Measurements from ENCODE around the gene SERPINB2. TPM values are rescaled to one million over a fixed set of nuclear protein-coding genes. Genes with fewer than 3 reads are reported as not detected.

Gene SERPINB2
- total RNA-seq, 1 donor from 2014 or later, result 2.6 TPM

DNA sequence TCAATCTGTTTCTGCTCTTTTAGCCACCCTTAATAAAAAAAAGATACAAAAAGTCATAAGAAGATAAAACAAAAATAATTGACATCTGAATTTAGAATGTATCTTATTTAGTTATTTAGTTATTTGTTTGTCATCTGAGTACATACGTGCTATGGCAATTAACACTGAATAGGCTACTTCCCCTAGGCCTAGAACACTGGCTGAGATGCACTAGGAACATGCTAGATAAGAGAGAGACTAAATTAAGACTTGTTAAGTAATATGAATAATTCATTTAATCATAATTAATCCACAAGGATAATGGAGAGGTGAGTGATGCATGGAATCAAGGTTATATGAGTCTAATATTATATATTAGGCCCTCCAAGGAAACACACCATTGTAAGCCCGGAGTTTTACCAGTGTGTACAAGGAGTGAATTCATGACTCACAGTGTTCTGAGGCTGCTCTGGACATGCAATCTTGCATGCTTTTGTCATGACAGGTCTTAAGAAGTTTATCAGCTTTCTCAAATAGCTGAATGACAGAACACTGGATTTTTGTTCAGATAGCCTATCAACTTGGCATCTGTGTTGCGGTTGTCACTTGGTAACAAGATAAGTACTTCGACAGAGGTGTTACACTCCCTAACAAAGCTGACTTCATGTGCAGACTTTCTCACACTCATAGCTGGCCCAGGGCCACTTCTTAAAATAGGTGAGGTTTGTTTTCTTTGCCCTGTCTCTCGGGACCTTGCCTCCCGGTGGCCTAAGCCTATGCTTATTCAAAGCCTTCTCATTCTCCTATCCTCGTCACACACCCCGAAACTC, 5.0 kb upstream of the SERPINB2 start:
- DNase-seq (ENCODE audit: low spot score) (no peak), ATAC-seq (no peak)
- intact Hi-C loops (cut with DNase I), result no loop called here

GRCh38 chr18:63883617-63884016, 3.9 kb upstream of the SERPINB2 start:
- ATAC-seq, result no peak
- DNase-seq (ENCODE audit: low spot score), result no peak
- intact Hi-C loops (cut with DNase I), result no loop called here

DNA sequence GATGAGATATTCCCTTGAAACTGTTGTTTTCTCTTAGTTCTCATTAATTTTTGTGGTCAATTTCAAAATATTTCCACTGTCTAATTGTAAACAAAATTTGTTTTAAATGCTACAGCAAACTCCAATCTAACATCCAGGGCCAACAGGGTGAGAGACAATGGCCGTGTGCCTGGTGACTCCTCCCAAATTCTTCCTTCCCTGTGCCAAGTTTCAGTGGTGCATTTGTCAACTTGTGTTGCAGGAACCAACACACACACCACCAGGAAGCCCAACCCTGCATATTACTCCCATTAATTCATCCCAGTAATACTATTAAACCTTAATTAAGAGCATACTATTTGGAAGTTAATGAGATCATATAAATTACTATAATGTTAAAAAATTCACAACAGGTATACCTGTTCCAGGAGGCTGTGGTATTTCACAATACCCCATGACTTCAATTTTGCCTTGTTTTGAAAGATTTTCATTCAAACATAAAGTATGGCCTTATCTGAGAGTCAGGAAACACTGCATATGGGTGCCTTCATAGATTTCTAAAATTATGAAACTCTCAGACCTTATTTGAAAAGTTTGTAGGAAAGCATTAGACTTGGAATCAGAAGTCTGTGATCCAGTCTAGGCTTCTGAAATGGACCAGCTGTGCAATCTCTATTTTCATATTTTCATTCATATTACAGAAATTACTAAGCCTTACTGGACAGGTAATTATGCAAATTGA, 1.1 kb downstream of the SERPINB2 start:
- DNase-seq (ENCODE audit: low spot score) (no peak), ATAC-seq (no peak)
- intact Hi-C loops (cut with DNase I), result no loop called here

- intact Hi-C loops (cut with DNase I), result no loop called here
- ATAC-seq (no peak), DNase-seq (ENCODE audit: low spot score) (no peak)
Measured at GRCh38 chr18:63889626-63890025, 2.1 kb downstream of the SERPINB2 start.

DNA sequence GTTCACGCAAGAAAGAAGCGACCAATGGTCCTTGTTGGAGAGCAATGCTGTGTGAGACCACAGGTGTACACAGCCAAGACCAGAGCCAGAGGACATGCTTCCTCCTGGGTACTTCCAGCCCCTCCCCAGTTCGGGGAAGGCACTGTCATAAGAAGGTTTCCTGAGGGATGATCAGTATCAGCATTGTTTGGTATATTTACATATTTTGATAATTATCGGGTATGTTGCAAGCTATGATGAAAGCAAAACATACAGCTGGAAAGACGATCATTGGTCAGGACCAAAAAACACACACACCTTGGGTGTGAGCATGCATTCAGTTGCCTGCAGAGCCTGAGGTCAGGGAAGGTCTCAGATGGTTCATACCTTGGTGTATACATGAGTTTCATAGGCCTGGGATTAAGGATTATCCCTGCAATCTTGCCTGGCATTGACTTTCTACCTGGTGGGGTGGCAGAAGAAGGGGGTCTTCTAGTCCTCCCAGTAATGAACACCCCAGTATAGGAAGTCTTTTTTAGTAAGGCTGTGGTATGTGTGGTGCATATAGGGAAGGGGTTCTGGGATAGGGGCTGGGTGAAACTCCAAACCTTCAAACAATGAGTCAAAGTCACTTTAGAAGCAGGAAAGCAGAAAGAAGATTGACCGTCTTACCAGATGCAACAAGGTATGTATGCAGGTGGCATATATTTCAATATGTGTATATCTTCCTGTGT, 2.9 kb downstream of the SERPINB2 start:
- no peak for ATAC-seq
- DNase-seq (ENCODE audit: low spot score), result no peak
- intact Hi-C loops (cut with DNase I), result no loop called here

- intact Hi-C loops (cut with DNase I), result no loop called here
- ATAC-seq, result no peak
- DNase-seq (ENCODE audit: low spot score), result no peak
Measured at GRCh38 chr18:63890950-63891304, 3.4 kb downstream of the SERPINB2 start.

DNA sequence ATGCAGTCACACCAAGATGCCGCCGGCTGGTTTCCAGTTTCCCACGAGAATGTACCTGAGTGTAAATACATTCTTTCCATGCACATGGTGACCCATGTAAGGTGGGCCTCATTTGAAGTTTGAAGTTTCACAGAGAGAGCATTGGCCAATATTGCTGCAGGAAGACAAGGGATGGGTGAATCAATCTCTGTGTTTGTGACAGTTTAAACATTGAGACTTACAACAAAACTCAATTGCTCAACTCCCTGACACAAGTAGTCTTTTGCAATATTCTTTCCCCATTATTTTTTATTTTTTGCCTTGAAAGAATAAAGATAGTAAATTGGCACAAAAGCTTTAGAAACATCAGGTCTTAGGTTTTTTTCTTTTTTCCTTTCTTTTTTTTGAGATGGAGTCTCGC, 5.1 kb downstream of the SERPINB2 start:
- DNase-seq (ENCODE audit: low spot score) (no peak), ATAC-seq (no peak)
- intact Hi-C loops (cut with DNase I), result no loop called here

DNA sequence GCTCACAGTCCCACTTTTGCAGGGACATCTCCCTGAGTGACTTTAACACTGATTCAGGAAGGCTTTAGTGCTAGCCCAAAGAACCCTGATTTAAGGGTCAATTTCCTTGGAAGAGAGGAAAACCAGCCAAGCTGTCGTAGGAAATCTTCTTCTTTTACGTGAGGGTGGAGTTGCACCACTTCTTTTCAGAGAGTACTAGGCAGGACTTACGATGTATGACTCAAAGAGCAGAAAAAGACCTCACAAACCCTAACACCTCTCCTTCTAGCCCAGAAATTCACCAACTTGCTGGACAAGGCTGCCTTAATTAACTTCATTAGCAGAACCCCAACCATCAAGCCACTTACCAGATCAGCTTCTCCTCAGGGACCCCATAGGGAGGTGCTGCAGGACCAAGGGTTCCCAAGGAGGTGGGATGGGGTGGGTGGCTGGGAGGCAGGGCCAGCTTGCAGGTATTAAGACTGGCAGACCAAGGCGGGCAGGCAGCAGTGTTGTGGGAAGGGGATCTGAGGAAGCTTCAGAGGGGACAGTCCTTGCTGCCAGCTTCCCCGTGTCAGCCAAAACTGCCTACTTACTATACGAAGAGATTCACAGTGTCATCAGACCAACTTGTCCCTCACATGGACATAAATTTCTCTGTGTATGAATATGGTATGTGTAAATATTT, 6.7 kb downstream of the SERPINB2 start:
- intact Hi-C loops (cut with DNase I), result no loop called here
- DNase-seq (ENCODE audit: low spot score) (no peak), ATAC-seq (no peak)

DNA sequence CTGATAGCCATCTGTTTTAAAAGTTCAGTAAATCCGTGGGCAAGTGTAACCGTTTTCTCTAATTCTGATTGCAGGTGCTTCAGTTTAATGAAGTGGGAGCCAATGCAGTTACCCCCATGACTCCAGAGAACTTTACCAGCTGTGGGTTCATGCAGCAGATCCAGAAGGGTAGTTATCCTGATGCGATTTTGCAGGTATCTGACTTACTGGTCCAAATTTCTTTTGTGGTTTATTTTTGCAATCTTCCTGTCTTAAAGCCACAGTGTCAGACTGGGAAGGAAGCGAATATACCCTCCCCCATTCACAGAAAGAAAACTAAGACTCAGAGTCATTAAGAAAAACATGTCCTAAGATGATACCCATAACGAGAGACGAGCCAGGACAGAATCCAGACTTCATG, 7.7 kb downstream of the SERPINB2 start:
- intact Hi-C loops (cut with DNase I), result no loop called here
- DNase-seq (ENCODE audit: low spot score), result no peak
- no peak for ATAC-seq

DNA sequence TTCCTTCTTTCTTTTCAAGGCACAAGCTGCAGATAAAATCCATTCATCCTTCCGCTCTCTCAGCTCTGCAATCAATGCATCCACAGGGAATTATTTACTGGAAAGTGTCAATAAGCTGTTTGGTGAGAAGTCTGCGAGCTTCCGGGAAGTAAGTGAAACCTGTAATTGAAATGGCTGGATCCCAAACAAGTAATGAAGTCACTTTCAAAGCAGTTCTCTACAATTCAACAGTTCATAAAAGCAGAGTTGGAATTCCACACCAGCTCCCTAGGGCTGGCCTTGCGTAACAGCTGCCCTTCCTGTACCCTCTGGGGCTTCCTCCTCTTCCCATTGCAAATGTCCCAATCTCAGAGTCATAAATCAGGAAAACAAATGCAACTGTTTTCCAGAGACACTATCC, 9.6 kb downstream of the SERPINB2 start:
- no peak for ATAC-seq
- DNase-seq (ENCODE audit: low spot score), result no peak
- intact Hi-C loops (cut with DNase I), result no loop called here

GRCh38 chr18:63899206-63899605, 11.7 kb downstream of the SERPINB2 start:
- intact Hi-C loops (cut with DNase I), result no loop called here
- no peak for ATAC-seq

GRCh38 chr18:63903851-63904570, 16.5 kb downstream of the SERPINB2 start:
- intact Hi-C loops (cut with DNase I), result no loop called here
- ATAC-seq (no peak), DNase-seq (ENCODE audit: low spot score) (no peak)

More at GRCh38 chr18:63899206-63899605, 11.7 kb downstream of the SERPINB2 start:
- DNase-seq (ENCODE audit: low spot score), result no peak

DNA sequence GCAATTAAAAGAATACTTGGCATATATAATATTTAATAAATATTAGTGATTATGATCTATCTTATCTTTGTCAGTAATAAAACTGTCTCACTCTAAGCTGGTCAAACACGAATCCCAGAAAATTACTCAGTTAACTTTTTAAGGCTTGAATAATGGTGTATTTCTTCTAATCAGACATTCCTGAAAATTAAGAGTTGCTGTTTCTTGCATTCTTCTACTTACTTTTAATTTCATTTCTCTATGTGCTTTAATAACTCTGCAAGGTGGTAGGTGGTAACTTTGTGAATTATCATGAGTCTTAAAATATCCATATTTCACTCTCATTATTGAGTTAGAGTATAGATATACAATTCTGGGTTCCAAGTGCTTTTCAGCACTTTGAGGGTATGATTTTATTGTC, 17.2 kb downstream of the SERPINB2 start:
- intact Hi-C loops (cut with DNase I), result no loop called here
- ATAC-seq, result no peak
- no peak for DNase-seq (ENCODE audit: low spot score)

DNA sequence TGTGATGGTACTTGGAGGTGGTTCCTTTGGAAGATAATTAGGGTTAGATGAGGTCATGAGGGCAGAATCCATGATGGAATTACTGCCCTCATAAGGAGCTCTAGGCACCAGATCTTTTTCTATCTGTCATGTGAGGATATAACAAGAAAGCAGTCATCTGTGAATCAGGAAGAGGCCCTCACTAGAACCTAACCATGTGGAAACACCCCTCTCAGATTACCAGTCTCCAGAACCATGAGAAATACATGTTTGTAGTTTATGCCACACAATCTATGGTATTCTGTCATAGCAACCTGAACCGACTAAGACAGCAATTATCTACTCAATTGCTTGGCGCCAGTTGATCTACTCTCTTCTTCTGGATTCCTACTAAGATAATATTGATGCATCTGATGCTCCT, 17.9 kb downstream of the SERPINB2 start:
- DNase-seq (ENCODE audit: low spot score) (no peak), ATAC-seq (no peak)

GRCh38 chr18:63906056-63906455, 18.6 kb downstream of the SERPINB2 start:
- DNase-seq (ENCODE audit: low spot score), result no peak
- intact Hi-C loops (cut with DNase I), result no loop called here
- ATAC-seq, result no peak

More for the DNA sequence above, 17.9 kb downstream of the SERPINB2 start:
- intact Hi-C loops (cut with DNase I), result no loop called here

DNA sequence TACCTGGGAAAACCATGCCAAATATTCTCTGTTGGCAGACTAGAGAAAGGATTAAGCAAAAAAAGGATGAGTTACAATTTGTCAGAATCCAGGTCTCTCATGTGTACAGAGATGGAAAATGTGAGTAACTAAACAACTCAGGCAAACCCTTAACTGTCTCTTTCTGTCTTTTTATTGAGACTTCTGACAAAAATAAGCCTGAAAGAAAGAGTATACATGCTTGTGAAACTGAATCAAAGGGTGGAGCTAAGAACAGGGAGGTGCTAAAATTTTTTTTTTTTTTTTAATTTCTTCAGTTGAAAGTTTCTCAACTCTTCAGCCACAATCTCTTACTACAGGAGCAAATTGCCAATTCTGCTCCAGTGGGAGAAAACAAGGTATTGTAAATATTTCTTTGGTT, 20.2 kb downstream of the SERPINB2 start, which contains the start of gene SERPINB10:
SERPINB10 (plus strand) TSS at position 295 of the 400 bp plus-strand sequence. CDS start 7,553 bp downstream, outside the sequence.
- ATAC-seq, result no peak
- intact Hi-C loops (cut with DNase I), result no loop called here
- no peak for DNase-seq (ENCODE audit: low spot score)

GRCh38 chr18:63908858-63909257, 21.4 kb downstream of the SERPINB2 start:
- no peak for DNase-seq (ENCODE audit: low spot score)
- ATAC-seq, result no peak

GRCh38 chr18:63909870-63910269, 22.4 kb downstream of the SERPINB2 start:
- ATAC-seq, result no peak
- intact Hi-C loops (cut with DNase I), result no loop called here
- DNase-seq (ENCODE audit: low spot score), result no peak

More at GRCh38 chr18:63908858-63909257, 21.4 kb downstream of the SERPINB2 start:
- intact Hi-C loops (cut with DNase I), result no loop called here

GRCh38 chr18:63917817-63918216, 30.3 kb downstream of the SERPINB2 start:
- ATAC-seq (no peak), DNase-seq (ENCODE audit: low spot score) (no peak)
- intact Hi-C loops (cut with DNase I), result no loop called here

Measured in sciatic nerve (tissue), 2 donors.